Fibroblast of lung (primary cell): ENCODE results near the gene TRPM5. TPM values are rescaled to one million over a fixed set of nuclear protein-coding genes. Genes with fewer than 3 reads are reported as not detected.

Experiments used
- DNase-seq, 2 donors: peaks; one replicate each; pipeline versions ENCODE4 v3.0.0 to v3.0.0-alpha.2; 2010; ENCODE audit warnings: low read depth in 2 of 2
- H2AFZ ChIP-seq: 2 replicates; pipeline ENCODE4 v1.5.1; 2012; ENCODE audit warnings: low read length, control low read depth, inconsistent platforms
- H3K27ac ChIP-seq: 2 replicates; pipeline ENCODE4 v1.5.1; 2011; ENCODE audit warnings: low read length, control low read depth; ENCODE audit not compliant: insufficient read depth
- H3K27me3 ChIP-seq: 2 replicates; pipeline ENCODE4 v1.5.1; 2011; ENCODE audit warnings: mild to moderate bottlenecking, low read length; ENCODE audit not compliant: control insufficient read depth, insufficient read depth
- H3K36me3 ChIP-seq: 2 replicates; pipeline ENCODE4 v1.5.1; 2011; ENCODE audit warnings: low read length; ENCODE audit not compliant: control insufficient read depth, insufficient read depth
- H3K4me1 ChIP-seq: 2 replicates; pipeline ENCODE4 v1.5.1; 2011; ENCODE audit warnings: low read length; ENCODE audit not compliant: control insufficient read depth, insufficient read depth; ENCODE audit errors: extremely low read depth
- H3K4me2 ChIP-seq: 2 replicates; pipeline ENCODE4 v1.5.1; 2011; ENCODE audit warnings: low read length, control low read depth; ENCODE audit not compliant: insufficient read depth; ENCODE audit errors: extremely low read depth
- H3K4me3 ChIP-seq, 4 experiments: fragments of 200-600 bp in 1 of 4; sonication (generic) in 1 of 4; replicated peaks in 1 of 4; 2 replicates each; pipeline ENCODE4 v1.5.1; 2011 to 2016; ENCODE audit warnings: low read length in 4 of 4, low read depth in 3 of 4, mild to moderate bottlenecking in 3 of 4, control low read depth in 2 of 4, inconsistent platforms in 1 of 4, mixed read lengths in 1 of 4; ENCODE audit not compliant: insufficient read depth in 1 of 4; ENCODE audit errors: control extremely low read depth in 1 of 4
- H3K79me2 ChIP-seq: 2 replicates; pipeline ENCODE4 v1.5.1; 2012; ENCODE audit warnings: mild to moderate bottlenecking, low read length, inconsistent platforms; ENCODE audit not compliant: control insufficient read depth, insufficient read depth
- H3K9ac ChIP-seq: 2 replicates; pipeline ENCODE4 v1.5.1; 2011; ENCODE audit warnings: mild to moderate bottlenecking, low read length, control low read depth; ENCODE audit not compliant: insufficient read depth
- H3K9me3 ChIP-seq: 2 replicates; pipeline ENCODE4 v1.5.1; 2012; ENCODE audit warnings: low read depth, low read length; ENCODE audit not compliant: control insufficient read depth, insufficient read depth
- H4K20me1 ChIP-seq: 2 replicates; pipeline ENCODE4 v1.5.1; 2011; ENCODE audit warnings: low read length; ENCODE audit not compliant: control insufficient read depth, insufficient read depth; ENCODE audit errors: extremely low read depth
- CTCF ChIP-seq, 2 donors: IDR thresholded peaks in 1 of 2; conservative IDR thresholded peaks in 1 of 2; 1 replicate in 1 of 2; 2 replicates in 1 of 2; pipeline ENCODE4 v1.5.1; 2011 to 2012; ENCODE audit warnings: low read length in 2 of 2, control low read depth in 1 of 2, inconsistent platforms in 1 of 2, low read depth in 1 of 2, mild to moderate bottlenecking in 1 of 2
- EZH2 ChIP-seq: IDR thresholded peaks from 2 replicates; pipeline ENCODE4 v1.5.1; 2012; ENCODE audit warnings: low read length, control low read depth, mild to moderate bottlenecking; ENCODE audit errors: missing control alignments
- polyA plus RNA-seq, 2 donors: library from polyadenylated mRNA; depleted of rRNA in 1 of 2; stranded (reverse) in 1 of 2; unstranded in 1 of 2; fragments of >200 nt; gene quantifications; 2 replicates each; pipeline ENCODE4 v1.2.1, GENCODE V29; 2011 to 2012; ENCODE audit warnings: missing spikeins in 1 of 2
- total RNA-seq: library from RNA; depleted of rRNA; stranded (reverse); fragments of >200 nt; gene quantifications from 2 replicates; pipeline ENCODE4 v1.2.1, GENCODE V29; 2014

The TRPM5 gene
- total and polyA plus RNA-seq, 2 donors (not counting 1 experiment from before 2014, with no cell fraction given), result not detected

DNA sequence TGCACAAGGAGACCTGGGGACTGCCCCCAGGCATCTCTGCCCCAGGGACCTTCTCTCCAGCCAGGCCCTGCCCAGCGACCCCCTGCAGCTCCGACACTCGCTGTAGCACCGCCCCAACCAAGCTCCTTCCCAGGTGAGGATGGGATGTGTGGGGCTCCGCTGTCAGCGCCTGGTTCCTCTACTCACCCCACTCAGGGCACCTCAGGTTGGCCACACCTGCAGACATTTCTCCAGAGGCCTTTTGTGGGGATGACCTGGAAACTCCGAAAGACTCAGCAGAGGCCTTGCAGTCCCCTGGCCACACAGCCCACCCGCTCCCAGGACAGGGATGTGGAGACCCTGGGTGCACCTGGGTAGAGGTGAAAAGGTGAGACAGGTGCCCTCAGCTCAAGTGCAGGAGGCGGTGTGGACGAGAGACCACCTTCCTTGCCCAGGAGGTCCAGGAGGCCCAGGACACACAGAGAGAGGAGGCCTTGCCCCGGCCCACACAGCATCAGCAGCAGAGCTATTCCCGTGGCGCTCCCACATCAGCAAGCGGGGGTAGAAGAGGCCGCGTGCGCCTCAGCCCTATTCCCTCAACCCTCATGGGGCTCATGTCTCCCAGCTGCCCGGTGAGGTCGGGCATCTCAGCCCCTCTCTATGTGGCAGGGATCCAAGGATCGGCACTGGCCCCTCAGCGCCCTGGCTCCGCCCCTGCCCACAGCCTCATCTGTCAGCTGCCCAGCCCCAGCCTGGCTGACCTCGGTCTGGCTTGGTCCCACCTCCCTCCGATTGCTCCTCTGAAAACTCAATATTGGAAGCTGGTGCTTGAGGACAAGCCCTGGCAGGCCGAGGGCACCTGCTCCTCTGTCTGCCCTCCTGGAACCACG is 20.9 kb downstream of the TRPM5 start:
- no peak overlapping the region for H3K9ac ChIP-seq
- no peak for DNase-seq
- H3K27ac ChIP-seq, result no peak overlapping the region
- TF ChIP-seq CTCF (conservative IDR thresholded peaks at IDR 0.05 in 1 of 2, IDR thresholded peaks at IDR 0.05 in 1 of 2; ENCODE audit: low read depth in 1 of 2, low read length in 2 of 2) (no peak), EZH2 (no peak)
- H3K27me3 ChIP-seq, result no peaks in the 10 kb centered on the region
- H2AFZ ChIP-seq, result no peak overlapping the region
- H3K9me3 ChIP-seq, result no peaks in the 10 kb centered on the region
- no peaks in the 10 kb centered on the region for H4K20me1 ChIP-seq
- no peaks in the 10 kb centered on the region for H3K4me1 ChIP-seq
- no peak overlapping the region for H3K4me2 ChIP-seq
- no peaks in the 10 kb centered on the region for H3K79me2 ChIP-seq
- no peak overlapping the region for H3K4me3 ChIP-seq
- no peaks in the 10 kb centered on the region for H3K36me3 ChIP-seq

- TF ChIP-seq CTCF (conservative IDR thresholded peaks at IDR 0.05 in 1 of 2, IDR thresholded peaks at IDR 0.05 in 1 of 2; ENCODE audit: low read depth in 1 of 2, low read length in 2 of 2) (no peak), EZH2 (no peak)
- DNase-seq, result no peak
Observed at GRCh38 chr11:2422461-2423156, 21.7 kb downstream of the TRPM5 start.

GRCh38 chr11:2421996-2422395 is 22.3 kb downstream of the TRPM5 start:
- Histone ChIP-seq H3K36me3 (no peaks in the 10 kb centered on the region), H2AFZ (no peak overlapping the region), H3K27me3 (no peaks in the 10 kb centered on the region), H3K79me2 (no peaks in the 10 kb centered on the region), H4K20me1 (no peaks in the 10 kb centered on the region), H3K4me3 (no peak overlapping the region), H3K4me1 (no peaks in the 10 kb centered on the region), H3K27ac (no peak overlapping the region), H3K9ac (no peak overlapping the region), H3K4me2 (no peak overlapping the region), H3K9me3 (no peaks in the 10 kb centered on the region)
- no peak for DNase-seq
- TF ChIP-seq EZH2 (no peak), CTCF (conservative IDR thresholded peaks at IDR 0.05 in 1 of 2, IDR thresholded peaks at IDR 0.05 in 1 of 2; ENCODE audit: low read depth in 1 of 2, low read length in 2 of 2) (no peak)

More at GRCh38 chr11:2422461-2423156, 21.7 kb downstream of the TRPM5 start:
- no peaks in the 10 kb centered on the region for H3K27me3 ChIP-seq
- no peaks in the 10 kb centered on the region for H3K79me2 ChIP-seq
- H2AFZ ChIP-seq, result no peak overlapping the region
- H3K9me3 ChIP-seq, result no peaks in the 10 kb centered on the region
- no peaks in the 10 kb centered on the region for H3K36me3 ChIP-seq
- no peak overlapping the region for H3K27ac ChIP-seq
- no peaks in the 10 kb centered on the region for H3K4me1 ChIP-seq
- no peak overlapping the region for H3K4me3 ChIP-seq
- H3K9ac ChIP-seq, result no peak overlapping the region
- H3K4me2 ChIP-seq, result no peak overlapping the region
- no peaks in the 10 kb centered on the region for H4K20me1 ChIP-seq
